ENCODE measurements around the gene RAD51B.

The RAD51B gene

GRCh38 chr14:68215629-68216028 lies 396.1 kb downstream of the RAD51B start:
- no peak overlapping the region for H3K9ac ChIP-seq (ENCODE audit: low read length)
- H3F3A ChIP-seq (ENCODE audit: insufficient read depth, low read length), result peaks cover 6% of the 10 kb centered on the region; the same call in 1 of the 2 replicates
- no peak overlapping the region for H3K27ac ChIP-seq (ENCODE audit: low read length)
- no peaks in the 10 kb centered on the region for H3K27me3 ChIP-seq (replicated peaks; ENCODE audit: insufficient read depth, low read length)
- no peaks in the 10 kb centered on the region for H3K36me3 ChIP-seq (replicated peaks; ENCODE audit: insufficient read depth, low read length)
- H3K9me2 ChIP-seq (replicated peaks; ENCODE audit: insufficient read depth, low read length), result no peaks in the 10 kb centered on the region
- no peaks in the 10 kb centered on the region for H3K79me2 ChIP-seq (ENCODE audit: low read length)
- no peak overlapping the region for H3K4me3 ChIP-seq (ENCODE audit: low read length)
- H3K4me1 ChIP-seq (ENCODE audit: low read length), result no peaks in the 10 kb centered on the region; the same call in 1 of the 2 replicates
- H3K9me3 ChIP-seq (replicated peaks; ENCODE audit: insufficient read depth, low read length), result no peaks in the 10 kb centered on the region
- no peak overlapping the region for H2AFZ ChIP-seq (ENCODE audit: low read length)
- TF ChIP-seq EZH2 (optimal IDR thresholded peaks at IDR 0.05; ENCODE audit: low read depth, low read length) (no peak), CTCF (IDR thresholded peaks at IDR 0.05; ENCODE audit: low read length) (no peak), EZH2phosphoT487 (IDR thresholded peaks at IDR 0.05; ENCODE audit: low read length) (no peak)
- no peaks in the 10 kb centered on the region for H4K20me1 ChIP-seq (ENCODE audit: insufficient read depth, low read length)
- no peak overlapping the region for H3K4me2 ChIP-seq (ENCODE audit: low read depth, low read length)
- DNase-seq, result no peak

GRCh38 chr14:68216079-68216478 lies 396.5 kb downstream of the RAD51B start:
- Histone ChIP-seq H3K4me1 (ENCODE audit: low read length) (no peaks in the 10 kb centered on the region; the same call in 1 of the 2 replicates), H3K4me3 (ENCODE audit: low read length) (no peak overlapping the region), H3K9me2 (replicated peaks; ENCODE audit: insufficient read depth, low read length) (no peaks in the 10 kb centered on the region), H3K27me3 (replicated peaks; ENCODE audit: insufficient read depth, low read length) (no peaks in the 10 kb centered on the region), H3F3A (ENCODE audit: insufficient read depth, low read length) (peaks cover 3% of the 10 kb centered on the region; the same call in 1 of the 2 replicates), H3K79me2 (ENCODE audit: low read length) (no peaks in the 10 kb centered on the region), H3K9me3 (replicated peaks; ENCODE audit: insufficient read depth, low read length) (no peaks in the 10 kb centered on the region), H3K9ac (ENCODE audit: low read length) (no peak overlapping the region), H3K27ac (ENCODE audit: low read length) (no peak overlapping the region), H4K20me1 (ENCODE audit: insufficient read depth, low read length) (no peaks in the 10 kb centered on the region), H2AFZ (ENCODE audit: low read length) (no peak overlapping the region), H3K36me3 (replicated peaks; ENCODE audit: insufficient read depth, low read length) (no peaks in the 10 kb centered on the region), H3K4me2 (ENCODE audit: low read depth, low read length) (no peak overlapping the region)
- no peak for TF ChIP-seq CTCF (IDR thresholded peaks at IDR 0.05; ENCODE audit: low read length)
- TF ChIP-seq EZH2phosphoT487 (IDR thresholded peaks at IDR 0.05; ENCODE audit: low read length), result no peak
- no peak for TF ChIP-seq EZH2 (optimal IDR thresholded peaks at IDR 0.05; ENCODE audit: low read depth, low read length)
- no peak for DNase-seq

- Histone ChIP-seq H2AFZ (ENCODE audit: low read length) (no peak overlapping the region), H3K36me3 (replicated peaks; ENCODE audit: insufficient read depth, low read length) (no peaks in the 10 kb centered on the region), H3K4me2 (ENCODE audit: low read depth, low read length) (no peak overlapping the region), H3K9me3 (replicated peaks; ENCODE audit: insufficient read depth, low read length) (no peaks in the 10 kb centered on the region), H3K27me3 (replicated peaks; ENCODE audit: insufficient read depth, low read length) (no peaks in the 10 kb centered on the region), H3K27ac (ENCODE audit: low read length) (no peak overlapping the region), H3F3A (ENCODE audit: insufficient read depth, low read length) (no peaks in the 10 kb centered on the region), H3K9me2 (replicated peaks; ENCODE audit: insufficient read depth, low read length) (no peaks in the 10 kb centered on the region), H3K4me1 (ENCODE audit: low read length) (no peaks in the 10 kb centered on the region), H3K4me3 (ENCODE audit: low read length) (no peak overlapping the region), H4K20me1 (ENCODE audit: insufficient read depth, low read length) (no peaks in the 10 kb centered on the region), H3K9ac (ENCODE audit: low read length) (no peak overlapping the region), H3K79me2 (ENCODE audit: low read length) (no peaks in the 10 kb centered on the region)
- no peak for DNase-seq
- TF ChIP-seq CTCF (IDR thresholded peaks at IDR 0.05; ENCODE audit: low read length) (no peak), EZH2phosphoT487 (IDR thresholded peaks at IDR 0.05; ENCODE audit: low read length) (no peak), EZH2 (optimal IDR thresholded peaks at IDR 0.05; ENCODE audit: low read depth, low read length) (no peak)
Measured at GRCh38 chr14:68216957-68217356, 397.4 kb downstream of the RAD51B start.
